GM23248 (cell line): Measurements from ENCODE around the gene RBMS3. TPM values are rescaled to one million over a fixed set of nuclear protein-coding genes. Genes with fewer than 3 reads are reported as not detected.

Experiments used
- DNase-seq: peaks from one replicate; pipeline ENCODE4 v3.0.0-alpha.2; 2015
- H2AFZ ChIP-seq: fragments of 200-600 bp; sonication (generic); 2 replicates; pipeline ENCODE4 v1.6.1; 2016; ENCODE audit warnings: antibody characterized with exemption
- H3F3A ChIP-seq: fragments of 200-600 bp; sonication (generic); 2 replicates; pipeline ENCODE4 v1.6.1; 2016; ENCODE audit warnings: mild to moderate bottlenecking, antibody characterized with exemption, mixed run types; ENCODE audit not compliant: insufficient read depth
- H3K27ac ChIP-seq: fragments of 200-600 bp; sonication (generic); 2 replicates; pipeline ENCODE4 v1.5.1; 2016; ENCODE audit warnings: mild to moderate bottlenecking
- H3K27me3 ChIP-seq: fragments of 200-600 bp; sonication (generic); replicated peaks from 2 replicates; pipeline ENCODE4 v1.6.1; 2016; ENCODE audit warnings: mild to moderate bottlenecking; ENCODE audit not compliant: insufficient read depth
- H3K36me3 ChIP-seq: fragments of 200-600 bp; sonication (generic); 2 replicates; pipeline ENCODE4 v1.6.1; 2016; ENCODE audit warnings: low read depth, mild to moderate bottlenecking
- H3K4me1 ChIP-seq: fragments of 200-600 bp; sonication (generic); 2 replicates; pipeline ENCODE4 v1.6.1; 2016; ENCODE audit warnings: mild to moderate bottlenecking; ENCODE audit not compliant: insufficient read depth
- H3K4me2 ChIP-seq: fragments of 200-600 bp; sonication (generic); one replicate; pipeline ENCODE4 v1.6.1; 2016; ENCODE audit warnings: mild to moderate bottlenecking; ENCODE audit not compliant: unreplicated experiment
- H3K4me3 ChIP-seq: fragments of 200-600 bp; sonication (generic); 2 replicates; pipeline ENCODE4 v1.5.1; 2016; ENCODE audit warnings: mild to moderate bottlenecking
- H3K79me2 ChIP-seq: fragments of 200-600 bp; sonication (generic); 2 replicates; pipeline ENCODE4 v1.6.1; 2016; ENCODE audit warnings: mild to moderate bottlenecking; ENCODE audit not compliant: insufficient read depth
- H3K9ac ChIP-seq: fragments of 200-600 bp; sonication (generic); 2 replicates; pipeline ENCODE4 v1.6.1; 2016; ENCODE audit warnings: mild to moderate bottlenecking
- H3K9me2 ChIP-seq: fragments of 200-600 bp; sonication (generic); 2 replicates; pipeline ENCODE4 v1.6.1; 2016; ENCODE audit warnings: mixed run types, mild to moderate bottlenecking, moderate library complexity; ENCODE audit not compliant: insufficient read depth
- H3K9me3 ChIP-seq: fragments of 200-600 bp; sonication (generic); one replicate; pipeline ENCODE4 v1.6.1; 2017; ENCODE audit warnings: low read depth
- H4K20me1 ChIP-seq: fragments of 200-600 bp; sonication (generic); 2 replicates; pipeline ENCODE4 v1.6.0; 2016; ENCODE audit not compliant: insufficient read depth
- EZH2 ChIP-seq: fragments of 200-600 bp; sonication (generic); IDR thresholded peaks from 2 replicates; pipeline ENCODE4 v1.6.1; 2018; ENCODE audit warnings: antibody characterized with exemption, mild to moderate bottlenecking; ENCODE audit not compliant: insufficient read depth, poor library complexity, severe bottlenecking
- EZH2phosphoT487 ChIP-seq: fragments of 200-600 bp; sonication (generic); IDR thresholded peaks from 2 replicates; pipeline ENCODE4 v1.6.1; 2018; ENCODE audit warnings: antibody characterized with exemption, moderate library complexity, mild to moderate bottlenecking, low read depth; ENCODE audit not compliant: insufficient read depth
- WGBS, 2 experiments: methylation state at CpG; one replicate each; pipeline ENCODE4 v1.1.6; 2015 to 2017; ENCODE audit warnings: low lambda C conversion rate in 2 of 2, low coverage in 1 of 2; ENCODE audit errors: missing lambda C conversion rate in 2 of 2; 5-methylcytosine and 5-hydroxymethylcytosine counted together
- in situ Hi-C: fragments of 300-500 bp; cut with MboI; formaldehyde crosslinking; loops from 2 replicates; pipeline ENCODE4 v1.15.0; 2020
- polyA plus RNA-seq: library from polyadenylated mRNA; unstranded; fragments of >200 nt; fragmentation: Nextera tagmentation; extraction: Ambion mirVana; gene quantifications from 2 replicates; pipeline ENCODE4 v1.2.1, GENCODE V29; 2016
- total RNA-seq: library from RNA; depleted of rRNA; stranded (reverse); fragments of >200 nt; shearing (Covaris generic); gene quantifications from 2 replicates; pipeline ENCODE4 v1.2.3, GENCODE V29; 2014

Gene RBMS3
- total and polyA plus RNA-seq, 2 experiments from 2014 or later: 40.0 to 94.3 TPM

GRCh38 chr3:29977360-29977759, 696.5 kb downstream of the RBMS3 start:
- Histone ChIP-seq H3K4me1 (peaks cover 27% of the 10 kb centered on the region), H3K4me2 (peak overlapping the region; percentile 53), H3K79me2 (peaks cover 16% of the 10 kb centered on the region), H4K20me1 (no peaks in the 10 kb centered on the region), H3K9me3 (no peaks in the 10 kb centered on the region), H3K36me3 (no peaks in the 10 kb centered on the region), H3K9me2 (no peaks in the 10 kb centered on the region), H2AFZ (no peak overlapping the region), H3K4me3 (no peak overlapping the region), H3K27ac (peak overlapping the region; percentile 16; the same call in 1 of the 2 replicates), H3F3A (peaks cover 17% of the 10 kb centered on the region), H3K9ac (no peak overlapping the region; the same call in 1 of the 2 replicates), H3K27me3 (no peaks in the 10 kb centered on the region)
- 4 to 16% methylated on average over 2 of the region's 2 CpGs for WGBS, 2 experiments
- in situ Hi-C loops: no loop called here
- DNase-seq: peak; percentile 50
- TF ChIP-seq EZH2phosphoT487 (no peak), EZH2 (no peak)

GRCh38 chr3:29978036-29978435, 697.2 kb downstream of the RBMS3 start:
- Histone ChIP-seq H3K27ac (peak overlapping the region; percentile 16; the same call in 1 of the 2 replicates), H3F3A (peaks cover 10% of the 10 kb centered on the region)

GRCh38 chr3:29991198-29991597, 710.3 kb downstream of the RBMS3 start:
- Histone ChIP-seq H3K9ac (no peak overlapping the region), H3F3A (no peaks in the 10 kb centered on the region), H3K27ac (no peak overlapping the region), H4K20me1 (no peaks in the 10 kb centered on the region), H3K4me2 (no peak overlapping the region), H3K27me3 (no peaks in the 10 kb centered on the region), H3K36me3 (peaks cover 27% of the 10 kb centered on the region; the same call in 1 of the 2 replicates), H3K4me3 (no peak overlapping the region), H2AFZ (no peak overlapping the region), H3K4me1 (no peaks in the 10 kb centered on the region), H3K9me3 (no peaks in the 10 kb centered on the region), H3K9me2 (no peaks in the 10 kb centered on the region), H3K79me2 (no peaks in the 10 kb centered on the region)
- no peak for TF ChIP-seq EZH2
- TF ChIP-seq EZH2phosphoT487: no peak
- in situ Hi-C loops: no loop called here
- DNase-seq: no peak

More at GRCh38 chr3:29978036-29978435, 697.2 kb downstream of the RBMS3 start:
- H2AFZ ChIP-seq: no peak overlapping the region
- no peaks in the 10 kb centered on the region for H4K20me1 ChIP-seq
- peaks cover 23% of the 10 kb centered on the region for H3K79me2 ChIP-seq
- H3K9me2 ChIP-seq: no peaks in the 10 kb centered on the region
- H3K4me2 ChIP-seq: peak overlapping the region; percentile 53
- TF ChIP-seq EZH2phosphoT487 (no peak), EZH2 (no peak)
- in situ Hi-C loops: no loop called here
- DNase-seq: peak; percentile 47
- no peaks in the 10 kb centered on the region for H3K36me3 ChIP-seq
- no peak overlapping the region; the same call in 1 of the 2 replicates for H3K9ac ChIP-seq
- peaks cover 21% of the 10 kb centered on the region for H3K4me1 ChIP-seq
- H3K27me3 ChIP-seq: no peaks in the 10 kb centered on the region
- no peak overlapping the region for H3K4me3 ChIP-seq
- H3K9me3 ChIP-seq: no peaks in the 10 kb centered on the region

- peaks cover 25% of the 10 kb centered on the region for H3F3A ChIP-seq
- no peak overlapping the region for H2AFZ ChIP-seq
- in situ Hi-C loops: no loop called here
- H4K20me1 ChIP-seq: no peaks in the 10 kb centered on the region
- H3K27ac ChIP-seq: no peak overlapping the region
- no peaks in the 10 kb centered on the region for H3K79me2 ChIP-seq
- H3K4me2 ChIP-seq: no peak overlapping the region
- no peak overlapping the region for H3K9ac ChIP-seq
- no peak overlapping the region for H3K4me3 ChIP-seq
- H3K9me3 ChIP-seq: no peaks in the 10 kb centered on the region
- H3K9me2 ChIP-seq: no peaks in the 10 kb centered on the region
- peaks cover 24% of the 10 kb centered on the region for H3K4me1 ChIP-seq
- H3K36me3 ChIP-seq: peaks cover 5% of the 10 kb centered on the region; the same call in 1 of the 2 replicates
- H3K27me3 ChIP-seq: no peaks in the 10 kb centered on the region
- 100% methylated on average over 1 of the region's 1 CpG for WGBS, 2 experiments
- DNase-seq: peak; percentile 21
- no peak for TF ChIP-seq EZH2phosphoT487
- no peak for TF ChIP-seq EZH2
These were observed 721.9 kb downstream of the RBMS3 start for GRCh38 chr3:30002797-30003196.

GRCh38 chr3:30003741-30004140, 722.9 kb downstream of the RBMS3 start:
- no peak for TF ChIP-seq EZH2
- TF ChIP-seq EZH2phosphoT487: no peak
- no peaks in the 10 kb centered on the region for H3K79me2 ChIP-seq
- H3K4me1 ChIP-seq: peaks cover 28% of the 10 kb centered on the region
- H3K27me3 ChIP-seq: no peaks in the 10 kb centered on the region
- H3K4me2 ChIP-seq: no peak overlapping the region
- no peaks in the 10 kb centered on the region for H3K9me3 ChIP-seq
- H2AFZ ChIP-seq: no peak overlapping the region
- peaks cover 5% of the 10 kb centered on the region; the same call in 1 of the 2 replicates for H3K36me3 ChIP-seq
- no peaks in the 10 kb centered on the region for H4K20me1 ChIP-seq
- 8 to 23% methylated on average over 1 of the region's 1 CpG for WGBS, 2 experiments
- H3K27ac ChIP-seq: no peak overlapping the region
- in situ Hi-C loops: no loop called here
- DNase-seq: no peak
- no peaks in the 10 kb centered on the region for H3K9me2 ChIP-seq
- H3K9ac ChIP-seq: no peak overlapping the region
- H3F3A ChIP-seq: peaks cover 25% of the 10 kb centered on the region
- no peak overlapping the region for H3K4me3 ChIP-seq
